SK-N-SH (cell line): ENCODE data around the gene CDK18. TPM values are rescaled to one million over a fixed set of nuclear protein-coding genes. Genes with fewer than 3 reads are reported as not detected.

ENCODE experiments used
- CTCF ChIA-PET: fragments of 300-600, 350-600 bp; formaldehyde crosslinking; extraction: SDS; loops from one replicate; lab custom pipeline; 2021; lab: Yijun Ruan, JAX
- POLR2A ChIA-PET: fragments of 350-600 bp; sonication (Branson Sonifier 250); formaldehyde crosslinking; extraction: SDS; loops from one replicate; lab custom pipeline; 2020; ENCODE audit warnings: antibody characterized with exemption, inconsistent platforms; lab: Yijun Ruan, JAX
- DNase-seq: peaks from one replicate; pipeline ENCODE4 v3.0.0; 2012
- H2AFZ ChIP-seq: fragments of 200-600 bp; sonication (generic); 2 replicates; pipeline ENCODE4 v1.8.1; 2016; ENCODE audit warnings: antibody characterized with exemption, mild to moderate bottlenecking, low read depth
- H3F3A ChIP-seq: fragments of 200-600 bp; sonication (generic); replicated peaks from 2 replicates; pipeline ENCODE3; 2016; ENCODE audit warnings: antibody characterized with exemption, mild to moderate bottlenecking; ENCODE audit not compliant: insufficient read depth
- H3K27ac ChIP-seq, 2 experiments: fragments of 200-500 bp in 1 of 2; fragments of 200-600 bp in 1 of 2; sonication (Bioruptor generic) in 1 of 2; sonication (generic), shearing (Covaris generic) in 1 of 2; 2 replicates each; pipeline versions ENCODE4 v1.5.1 to v1.6.1; 2014 to 2016; ENCODE audit warnings: low read depth in 2 of 2, inconsistent platforms in 1 of 2, low read length in 1 of 2, mild to moderate bottlenecking in 1 of 2, mixed read lengths in 1 of 2
- H3K27me3 ChIP-seq: fragments of 200-600 bp; sonication (generic), shearing (Covaris generic); 2 replicates; pipeline ENCODE4 v1.6.1; 2016; ENCODE audit warnings: mixed run types; ENCODE audit not compliant: insufficient read depth
- H3K36me3 ChIP-seq, 2 experiments: fragments of 200-500 bp in 1 of 2; fragments of 200-600 bp in 1 of 2; sonication (Bioruptor generic) in 1 of 2; sonication (generic) in 1 of 2; replicated peaks in 1 of 2; 2 replicates each; pipeline versions ENCODE3 to v1.5.1; 2014 to 2016; ENCODE audit warnings: low read length in 1 of 2, mild to moderate bottlenecking in 1 of 2; ENCODE audit not compliant: insufficient read depth in 2 of 2, control insufficient read depth in 1 of 2
- H3K4me1 ChIP-seq, 2 experiments: fragments of 200-500 bp in 1 of 2; fragments of 200-600 bp in 1 of 2; sonication (Bioruptor generic) in 1 of 2; sonication (generic), shearing (Covaris generic) in 1 of 2; 2 replicates each; pipeline versions ENCODE4 v1.5.1 to v1.6.1; 2014 to 2016; ENCODE audit warnings: low read depth in 1 of 2, low read length in 1 of 2, mixed run types in 1 of 2; ENCODE audit not compliant: insufficient read depth in 2 of 2, control insufficient read depth in 1 of 2
- H3K4me2 ChIP-seq: fragments of 200-600 bp; sonication (generic), shearing (Covaris generic); 2 replicates; pipeline ENCODE4 v1.6.1; 2017; ENCODE audit warnings: mixed run types
- H3K4me3 ChIP-seq, 2 experiments: fragments of 200-500 bp in 1 of 2; fragments of 200-600 bp in 1 of 2; sonication (Bioruptor generic) in 1 of 2; sonication (generic), shearing (Covaris generic) in 1 of 2; 2 replicates each; pipeline versions ENCODE4 v1.5.1 to v1.8.1; 2014 to 2016; ENCODE audit warnings: low read depth in 2 of 2, inconsistent platforms in 1 of 2, low read length in 1 of 2, mild to moderate bottlenecking in 1 of 2, mixed read lengths in 1 of 2, moderate library complexity in 1 of 2
- H3K79me2 ChIP-seq: fragments of 200-600 bp; sonication (generic); 2 replicates; pipeline ENCODE4 v1.8.1; 2017; ENCODE audit warnings: mild to moderate bottlenecking; ENCODE audit not compliant: insufficient read depth
- H3K9ac ChIP-seq: fragments of 200-600 bp; sonication (generic); 2 replicates; pipeline ENCODE4 v1.6.1; 2017; ENCODE audit warnings: mixed run types
- H3K9me2 ChIP-seq: fragments of 200-600 bp; sonication (generic); 2 replicates; pipeline ENCODE4 v1.6.1; 2017; ENCODE audit warnings: mixed run types
- H3K9me3 ChIP-seq: fragments of 200-600 bp; sonication (generic); 2 replicates; pipeline ENCODE4 v1.6.1; 2017; ENCODE audit warnings: mixed run types, mild to moderate bottlenecking, moderate library complexity
- H4K20me1 ChIP-seq: fragments of 200-600 bp; sonication (generic); 2 replicates; pipeline ENCODE4 v1.6.1; 2017; ENCODE audit warnings: mild to moderate bottlenecking, mixed run types; ENCODE audit not compliant: insufficient read depth
- CHD2 ChIP-seq: fragments of 150-350 bp; IDR thresholded peaks from 2 replicates; pipeline ENCODE4 v1.6.1; 2018; ENCODE audit warnings: low read length; ENCODE audit not compliant: partially characterized antibody
- ELF1 ChIP-seq: IDR thresholded peaks from 2 replicates; pipeline ENCODE4 v1.4.0; 2012
- GATA2 ChIP-seq: sonication (generic); formaldehyde crosslinking; IDR thresholded peaks from 2 replicates; pipeline ENCODE4 v1.5.0; 2020; ENCODE audit warnings: mild to moderate bottlenecking, missing genetic modification reagents
- JUND ChIP-seq: IDR thresholded peaks from 2 replicates; pipeline ENCODE4 v1.4.0; 2012
- MXI1 ChIP-seq: IDR thresholded peaks from 2 replicates; pipeline ENCODE4 v1.6.1; 2012; ENCODE audit warnings: mild to moderate bottlenecking, low read depth, low read length, improper control_type of control experiment
- NFIC ChIP-seq: IDR thresholded peaks from 2 replicates; pipeline ENCODE4 v1.4.0; 2012; ENCODE audit warnings: borderline replicate concordance
- NRF1 ChIP-seq: IDR thresholded peaks from 2 replicates; pipeline ENCODE4 v1.6.1; 2012; ENCODE audit warnings: low read depth, mild to moderate bottlenecking, low read length
- RAD21 ChIP-seq: IDR thresholded peaks from 2 replicates; pipeline ENCODE4 v1.6.1; 2012; ENCODE audit warnings: mild to moderate bottlenecking, low read length
- YY1 ChIP-seq: IDR thresholded peaks from 2 replicates; pipeline ENCODE4 v1.4.0; 2012; ENCODE audit warnings: low read depth, mild to moderate bottlenecking
- WGBS: methylation state at CpG from one replicate; pipeline ENCODE4 v1.1.6; 2017; ENCODE audit warnings: low lambda C conversion rate; 5-methylcytosine and 5-hydroxymethylcytosine counted together
- polyA plus RNA-seq, 3 experiments: library from polyadenylated mRNA; depleted of rRNA; stranded (reverse); fragments of >200 nt; gene quantifications; 2 replicates each; pipeline ENCODE4 v1.2.3, GENCODE V29; 2012
- TF ChIP-seq, protein P1 (sequence below): IDR thresholded peaks from 2 replicates; pipeline ENCODE4 v1.4.0; 2012; ENCODE audit warnings: low read depth, borderline replicate concordance
- TF ChIP-seq, protein P2 (sequence below): fragments of 200-600 bp; sonication (generic); IDR thresholded peaks from 2 replicates; pipeline ENCODE4 v1.6.1; 2017; ENCODE audit warnings: antibody characterized with exemption, mild to moderate bottlenecking, moderate library complexity

Gene CDK18
- polyA plus RNA-seq, 1 of the 3 experiments (the other 2 are of a cell fraction) = 2.5 TPM

DNA sequence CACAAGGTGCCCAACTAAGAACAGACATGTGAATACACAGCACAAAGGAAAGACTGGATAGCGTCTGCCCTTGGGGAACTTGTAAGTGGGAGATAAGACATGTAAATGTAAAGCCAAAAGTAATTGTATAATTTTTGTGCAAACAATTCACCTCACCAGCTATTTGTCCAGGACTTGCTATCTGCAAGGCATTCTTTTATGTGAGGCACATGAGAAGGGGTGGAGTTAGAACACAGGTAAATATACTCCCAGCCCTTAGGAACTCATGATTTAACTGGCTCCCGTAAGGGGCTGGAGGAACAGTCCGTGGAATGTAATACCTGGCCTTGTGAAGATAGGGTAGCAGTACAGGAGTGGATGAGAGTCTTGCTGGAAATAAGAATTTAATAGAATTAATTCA is 61.3 kb downstream of the CDK18 start:
- no peaks in the 10 kb centered on the region for H3K79me2 ChIP-seq
- no peaks in the 10 kb centered on the region for H3K9me3 ChIP-seq
- no peaks in the 10 kb centered on the region for H3F3A ChIP-seq
- peaks cover 0 to 2% of the 10 kb centered on the region in 2 experiments; a peak in 1 of 4 replicates for H3K4me1 ChIP-seq
- no peak overlapping the region for H3K4me2 ChIP-seq
- H2AFZ ChIP-seq = no peak overlapping the region
- no peak for DNase-seq
- TF ChIP-seq MXI1 = no peak
- TF ChIP-seq CHD2 = no peak
- TF ChIP-seq, protein P1, sequence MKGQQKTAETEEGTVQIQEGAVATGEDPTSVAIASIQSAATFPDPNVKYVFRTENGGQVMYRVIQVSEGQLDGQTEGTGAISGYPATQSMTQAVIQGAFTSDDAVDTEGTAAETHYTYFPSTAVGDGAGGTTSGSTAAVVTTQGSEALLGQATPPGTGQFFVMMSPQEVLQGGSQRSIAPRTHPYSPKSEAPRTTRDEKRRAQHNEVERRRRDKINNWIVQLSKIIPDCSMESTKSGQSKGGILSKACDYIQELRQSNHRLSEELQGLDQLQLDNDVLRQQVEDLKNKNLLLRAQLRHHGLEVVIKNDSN = no peak
- TF ChIP-seq, protein P2, sequence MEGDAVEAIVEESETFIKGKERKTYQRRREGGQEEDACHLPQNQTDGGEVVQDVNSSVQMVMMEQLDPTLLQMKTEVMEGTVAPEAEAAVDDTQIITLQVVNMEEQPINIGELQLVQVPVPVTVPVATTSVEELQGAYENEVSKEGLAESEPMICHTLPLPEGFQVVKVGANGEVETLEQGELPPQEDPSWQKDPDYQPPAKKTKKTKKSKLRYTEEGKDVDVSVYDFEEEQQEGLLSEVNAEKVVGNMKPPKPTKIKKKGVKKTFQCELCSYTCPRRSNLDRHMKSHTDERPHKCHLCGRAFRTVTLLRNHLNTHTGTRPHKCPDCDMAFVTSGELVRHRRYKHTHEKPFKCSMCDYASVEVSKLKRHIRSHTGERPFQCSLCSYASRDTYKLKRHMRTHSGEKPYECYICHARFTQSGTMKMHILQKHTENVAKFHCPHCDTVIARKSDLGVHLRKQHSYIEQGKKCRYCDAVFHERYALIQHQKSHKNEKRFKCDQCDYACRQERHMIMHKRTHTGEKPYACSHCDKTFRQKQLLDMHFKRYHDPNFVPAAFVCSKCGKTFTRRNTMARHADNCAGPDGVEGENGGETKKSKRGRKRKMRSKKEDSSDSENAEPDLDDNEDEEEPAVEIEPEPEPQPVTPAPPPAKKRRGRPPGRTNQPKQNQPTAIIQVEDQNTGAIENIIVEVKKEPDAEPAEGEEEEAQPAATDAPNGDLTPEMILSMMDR = no peak
- TF ChIP-seq NRF1 = no peak
- no peak for TF ChIP-seq GATA2 (CRISPR knock-in tag)
- TF ChIP-seq JUND = no peak
- no peak for TF ChIP-seq RAD21
- no peak for TF ChIP-seq YY1
- TF ChIP-seq, all 33 proteins: peak for 0
- ChIA-PET CTCF (interaction anchor here (0.7 to 0.9 kb wide), 3 partner anchors 14 to 92 kb away, joined by 3 to 4 read pairs (median 3); no protein-coding TSS in a partner anchor), POLR2A (no interaction called here)
- WGBS = 70% methylated on average over 3 of the region's 3 CpGs
- Histone ChIP-seq H3K9me2 (no peaks in the 10 kb centered on the region), H3K27me3 (peaks cover 46% of the 10 kb centered on the region), H4K20me1 (no peaks in the 10 kb centered on the region), H3K4me3 (no peak overlapping the region), H3K27ac (no peak overlapping the region), H3K9ac (no peak overlapping the region), H3K36me3 (no peaks in the 10 kb centered on the region)

DNA sequence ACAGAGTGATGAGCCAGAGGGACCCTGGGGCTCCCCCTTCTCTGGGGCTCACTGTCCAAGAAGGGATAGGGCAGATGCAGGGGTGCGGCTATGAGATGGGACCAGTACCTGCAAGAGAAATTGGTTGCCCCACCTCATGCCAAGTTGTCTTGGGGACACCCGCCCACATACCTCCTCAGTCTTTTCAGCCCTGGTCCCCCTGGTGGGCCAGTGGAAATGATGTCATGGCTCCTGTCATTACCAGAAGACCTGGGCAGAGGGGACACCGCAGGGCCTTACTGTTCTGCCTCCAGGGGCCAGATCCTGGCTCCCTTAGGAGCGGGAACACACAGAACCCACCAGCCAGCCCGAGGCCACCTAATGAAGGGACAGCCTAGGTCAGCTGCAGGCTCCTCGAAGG is 63.2 kb downstream of the CDK18 start:
- Histone ChIP-seq H3K9ac (no peak overlapping the region), H2AFZ (no peak overlapping the region), H3K4me1 (peaks cover 0 to 2% of the 10 kb centered on the region in 2 experiments; a peak in 1 of 4 replicates), H3K36me3 (no peaks in the 10 kb centered on the region), H3K9me2 (no peaks in the 10 kb centered on the region), H3K9me3 (no peaks in the 10 kb centered on the region), H3K79me2 (no peaks in the 10 kb centered on the region), H3K4me2 (no peak overlapping the region), H3K27ac (no peak overlapping the region), H3F3A (no peaks in the 10 kb centered on the region), H3K4me3 (no peak overlapping the region), H3K27me3 (peaks cover 64% of the 10 kb centered on the region), H4K20me1 (no peaks in the 10 kb centered on the region)
- POLR2A ChIA-PET = no interaction called here
- 80% methylated on average over 5 of the region's 6 CpGs for WGBS
- TF ChIP-seq NFIC (no peak), MXI1 (no peak), ELF1 (no peak), NRF1 (no peak)
- no peak for DNase-seq
- CTCF ChIA-PET = interaction anchor here (0.9 to 1.4 kb wide), 4 partner anchors 23 to 90 kb away, joined by 3 to 5 read pairs (median 4); no protein-coding TSS in a partner anchor
